ENCODE results near the gene MCM5.
"Not testable (repeated sequence)": the region's sequence is repeated elsewhere in the genome, so short reads cannot be mapped to it uniquely, and the experiment has no call there.

MCM5 gene

GRCh38 chr22:35399678-35400500 is at the start of gene MCM5:
Gene MCM5, plus strand, starts transcription at chr22:35400140. Its CDS starts 299 bp downstream, at chr22:35400439.
- DNase-seq = peak; percentile 66 to 97 (median 91)

- DNase-seq = peak in 55 of 56 donors; percentile 32 to 90 (median 75)
Observed at GRCh38 chr22:35350539-35351503, 49.1 kb upstream of the MCM5 start.

- peak in 37 of 56 donors; percentile 16 to 69 (median 39) for DNase-seq
Observed at GRCh38 chr22:35352214-35353111, 47.5 kb upstream of the MCM5 start.

- DNase-seq = peak in 6 of 56 donors; percentile 12 to 24 (median 16)
Observed at GRCh38 chr22:35353318-35353717, 46.6 kb upstream of the MCM5 start.

GRCh38 chr22:35354068-35354467 is 45.9 kb upstream of the MCM5 start:
- DNase-seq = no peak

GRCh38 chr22:35357883-35358621 is 41.9 kb upstream of the MCM5 start:
- no peak for DNase-seq

GRCh38 chr22:35359380-35360065 is 40.4 kb upstream of the MCM5 start:
- DNase-seq = no peak

GRCh38 chr22:35361001-35361558 is 38.9 kb upstream of the MCM5 start:
- DNase-seq = no peak

- no peak for DNase-seq
Observed at GRCh38 chr22:35363566-35364086, 36.3 kb upstream of the MCM5 start.

- not testable (repeated sequence) for DNase-seq
Observed at GRCh38 chr22:35364230-35364629, 35.7 kb upstream of the MCM5 start.

- DNase-seq = peak in 1 of 56 donors; percentile 17
Observed at GRCh38 chr22:35367331-35367886, 32.5 kb upstream of the MCM5 start.

- DNase-seq = no peak
Observed at GRCh38 chr22:35368386-35368785, 31.6 kb upstream of the MCM5 start.

- no peak for DNase-seq
Observed at GRCh38 chr22:35369996-35370395, 29.9 kb upstream of the MCM5 start.

GRCh38 chr22:35373781-35374180 is 26.2 kb upstream of the MCM5 start:
- peak in 2 of 56 donors; percentile 1 to 39 for DNase-seq

- no peak for DNase-seq
Observed at GRCh38 chr22:35375031-35375430, 24.9 kb upstream of the MCM5 start.

GRCh38 chr22:35375526-35375925 is 24.4 kb upstream of the MCM5 start:
- no peak for DNase-seq

GRCh38 chr22:35376728-35377472 is 23.0 kb upstream of the MCM5 start:
- DNase-seq = peak in 53 of 56 donors; percentile 15 to 88 (median 66)

GRCh38 chr22:35377735-35378134 is 22.2 kb upstream of the MCM5 start:
- peak in 1 of 56 donors; percentile 22 for DNase-seq

All from amygdala (tissue), 56 donors.